GM12873 (cell line): ENCODE results near the gene HMOX2.

Experiments
- CTCF ChIP-seq: IDR thresholded peaks from 2 replicates; pipeline ENCODE4 v1.5.1; 2012; ENCODE audit warnings: low read depth, mild to moderate bottlenecking, moderate library complexity, low read length, control low read depth; ENCODE audit not compliant: insufficient read depth; ENCODE audit errors: missing control alignments

The HMOX2 gene

GRCh38 chr16:4517812-4518680 lies 41.8 kb downstream of the HMOX2 start:
- TF ChIP-seq CTCF = peak; percentile 68

- no peak for TF ChIP-seq CTCF
Observed at GRCh38 chr16:4519274-4520058, 43.3 kb downstream of the HMOX2 start.

- no peak for TF ChIP-seq CTCF
Observed at GRCh38 chr16:4520913-4521312, 44.7 kb downstream of the HMOX2 start.

DNA sequence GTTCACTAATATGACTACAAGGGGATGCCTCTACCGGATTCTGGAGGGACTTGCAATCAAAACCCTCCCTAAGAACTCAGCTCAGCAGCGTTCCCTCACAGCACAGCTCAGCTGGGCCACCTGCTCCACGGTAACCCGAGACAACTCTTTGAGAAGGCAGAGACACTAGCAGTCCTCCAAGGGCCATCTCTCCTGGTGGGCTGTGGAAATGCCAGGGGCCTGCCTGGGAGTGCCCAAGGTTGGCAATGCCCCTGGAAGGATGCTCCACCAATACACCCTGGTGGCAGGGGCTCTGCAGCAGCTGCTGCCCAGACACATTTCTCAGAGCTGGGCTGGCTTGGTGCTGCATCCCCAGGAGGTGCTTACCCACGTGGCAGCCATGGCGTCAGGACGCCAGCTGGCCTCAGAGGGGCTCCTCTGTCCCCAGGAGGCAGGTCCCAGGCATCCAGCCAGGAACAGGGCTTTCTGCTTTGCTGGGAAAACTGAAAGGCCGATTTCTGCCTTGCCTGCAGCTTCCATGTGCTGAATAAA lies 45.9 kb downstream of the HMOX2 start:
- TF ChIP-seq CTCF = no peak

DNA sequence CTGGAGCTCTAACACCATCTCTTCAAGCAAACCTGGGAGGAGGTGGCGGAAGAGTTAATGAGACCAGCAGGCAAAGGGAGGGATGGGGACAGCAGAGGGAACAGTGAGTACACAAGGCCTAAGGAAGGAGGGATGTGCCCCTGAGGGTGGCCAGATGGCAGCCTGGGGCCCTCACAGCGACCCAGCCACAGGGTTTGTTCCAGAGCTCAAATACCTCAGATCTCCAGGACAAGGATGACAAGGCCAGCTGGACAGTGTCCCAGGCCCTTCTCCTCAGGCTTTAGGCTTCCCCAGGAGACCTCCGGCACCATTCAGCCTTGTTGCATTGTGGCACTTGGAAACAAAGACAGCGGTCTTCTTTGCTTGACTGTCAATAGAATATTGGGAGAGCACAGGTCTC lies 47.5 kb downstream of the HMOX2 start:
- TF ChIP-seq CTCF = no peak

DNA sequence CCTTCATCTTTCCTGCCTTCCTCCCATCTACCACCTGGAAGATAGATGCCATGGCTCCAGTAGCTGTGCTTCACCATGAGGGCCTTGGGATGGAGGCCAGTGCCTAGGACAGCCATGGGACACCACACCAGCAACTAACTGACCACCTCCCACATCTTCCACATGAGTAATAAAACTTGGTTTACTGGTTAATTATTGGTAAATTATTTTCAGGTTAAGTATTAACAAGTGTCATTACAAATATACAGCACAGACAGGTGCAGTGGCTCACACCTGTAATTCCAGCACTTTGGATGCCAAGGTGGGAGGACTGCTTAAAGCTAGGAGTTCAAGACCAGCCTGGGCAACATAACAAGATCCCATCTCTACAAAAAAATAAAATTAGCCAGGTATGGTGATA lies 48.4 kb downstream of the HMOX2 start:
- no peak for TF ChIP-seq CTCF

DNA sequence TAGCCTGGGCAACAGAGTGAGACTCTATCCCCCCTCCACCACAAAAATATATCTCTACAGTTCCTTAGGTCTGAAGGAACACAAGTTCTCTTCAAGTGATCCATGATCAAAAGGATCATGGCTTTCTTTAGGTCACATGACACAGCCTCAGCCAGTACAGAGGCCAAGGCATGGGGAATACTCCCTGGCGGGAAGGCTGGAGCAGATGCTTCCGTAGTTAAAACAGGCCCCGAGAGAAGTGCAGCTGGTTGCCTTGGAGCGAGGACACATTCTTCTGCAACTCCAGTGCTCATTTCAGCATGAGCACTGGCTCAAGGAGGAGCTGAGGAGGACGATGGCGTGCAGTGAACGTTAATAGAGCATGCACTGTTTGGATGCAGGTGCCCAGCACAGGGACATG lies 48.9 kb downstream of the HMOX2 start:
- TF ChIP-seq CTCF = no peak
